Suppressor macrophage (primary cell): ENCODE measurements around the gene CTSA.

ENCODE experiments used
- DNase-seq, 4 experiments: peaks; one replicate each; pipeline ENCODE4 v3.0.0-alpha.2; 2020 to 2022
- total RNA-seq, 17 experiments: gene quantifications; one replicate each; lab custom pipeline; 2026; ENCODE audit warnings: mixed read lengths in 6 of 17, inconsistent platforms in 3 of 17; lab: John Stamatoyannopoulos, UW

The CTSA gene
- 320 to 658 (median 496) reads per million in 17 experiments for total RNA-seq

DNA sequence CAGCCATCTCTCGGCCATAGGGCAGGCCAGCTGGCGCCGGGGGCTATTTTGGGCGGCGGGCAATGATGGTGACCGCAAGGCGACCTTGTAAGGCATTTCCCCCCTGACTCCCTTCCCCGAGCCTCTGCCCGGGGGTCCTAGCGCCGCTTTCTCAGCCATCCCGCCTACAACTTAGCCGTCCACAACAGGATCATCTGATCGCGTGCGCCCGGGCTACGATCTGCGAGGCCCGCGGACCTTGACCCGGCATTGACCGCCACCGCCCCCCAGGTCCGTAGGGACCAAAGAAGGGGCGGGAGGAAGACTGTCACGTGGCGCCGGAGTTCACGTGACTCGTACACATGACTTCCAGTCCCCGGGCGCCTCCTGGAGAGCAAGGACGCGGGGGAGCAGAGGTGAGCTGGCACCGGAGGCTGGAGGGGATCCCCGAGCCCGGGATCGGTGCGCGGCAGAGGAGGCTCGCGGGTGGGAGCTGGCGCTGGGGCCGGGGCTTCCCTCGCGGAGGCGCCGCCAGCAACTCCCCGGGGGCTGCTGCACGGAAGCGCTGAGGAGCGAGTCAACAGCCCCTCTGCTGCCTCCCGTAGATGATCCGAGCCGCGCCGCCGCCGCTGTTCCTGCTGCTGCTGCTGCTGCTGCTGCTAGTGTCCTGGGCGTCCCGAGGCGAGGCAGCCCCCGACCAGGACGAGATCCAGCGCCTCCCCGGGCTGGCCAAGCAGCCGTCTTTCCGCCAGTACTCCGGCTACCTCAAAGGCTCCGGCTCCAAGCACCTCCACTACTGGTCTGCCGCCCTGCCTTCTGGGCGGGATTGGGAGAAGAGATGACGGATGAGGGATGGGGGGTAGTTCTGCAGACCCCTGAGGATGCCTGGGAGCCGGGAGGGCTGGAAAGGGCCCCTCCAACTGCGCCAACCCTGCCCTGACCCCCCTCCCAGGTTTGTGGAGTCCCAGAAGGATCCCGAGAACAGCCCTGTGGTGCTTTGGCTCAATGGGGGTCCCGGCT is at the start of gene CTSA, which contains the start of gene NEURL2:
Gene CTSA, plus strand, starts transcription at position 351 of the 999 bp plus-strand sequence. Its CDS starts 234 bp downstream, at position 585.
Gene NEURL2, minus strand, starts transcription at position 224 of the 999 bp plus-strand sequence. Its CDS starts 217 bp downstream, at position 7.
- peak; percentile 81 to 92 (median 90) for DNase-seq

DNA sequence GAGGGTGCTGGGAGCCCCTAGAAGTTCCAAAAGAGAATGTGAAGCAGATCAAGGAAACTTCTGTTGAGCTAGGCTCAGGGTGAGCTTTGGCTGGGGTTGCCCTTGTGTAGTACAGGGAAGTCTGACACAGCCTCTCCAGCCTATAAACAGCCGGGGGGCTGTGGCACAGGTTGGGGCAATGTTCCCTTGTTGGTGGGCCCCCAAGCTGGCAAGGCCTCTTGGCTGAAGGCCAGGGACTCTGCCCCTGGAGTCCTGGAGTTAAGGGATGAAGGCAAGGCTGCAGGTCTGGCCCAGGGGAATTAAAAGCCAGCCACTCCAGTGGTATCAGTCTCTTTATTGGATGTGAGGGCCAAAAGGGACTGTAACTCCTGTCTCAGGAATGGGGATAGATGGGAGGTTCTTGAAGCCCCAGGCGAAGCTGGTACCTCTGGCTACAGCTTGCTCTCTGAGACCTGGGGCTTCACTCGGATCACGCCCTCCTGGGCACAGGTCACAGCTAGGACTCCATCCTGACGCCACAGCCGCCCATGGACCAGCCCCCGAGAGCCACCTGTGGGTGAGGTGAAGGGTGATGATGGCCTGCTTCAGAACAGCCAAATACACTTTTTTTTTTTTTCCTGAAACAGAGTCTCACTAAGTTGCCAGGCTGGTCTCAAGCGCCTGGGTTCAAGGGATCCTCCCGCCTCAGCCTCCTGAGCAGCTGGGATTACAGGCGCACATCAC is 49.6 kb upstream of the CTSA start:
- no peak for DNase-seq

DNA sequence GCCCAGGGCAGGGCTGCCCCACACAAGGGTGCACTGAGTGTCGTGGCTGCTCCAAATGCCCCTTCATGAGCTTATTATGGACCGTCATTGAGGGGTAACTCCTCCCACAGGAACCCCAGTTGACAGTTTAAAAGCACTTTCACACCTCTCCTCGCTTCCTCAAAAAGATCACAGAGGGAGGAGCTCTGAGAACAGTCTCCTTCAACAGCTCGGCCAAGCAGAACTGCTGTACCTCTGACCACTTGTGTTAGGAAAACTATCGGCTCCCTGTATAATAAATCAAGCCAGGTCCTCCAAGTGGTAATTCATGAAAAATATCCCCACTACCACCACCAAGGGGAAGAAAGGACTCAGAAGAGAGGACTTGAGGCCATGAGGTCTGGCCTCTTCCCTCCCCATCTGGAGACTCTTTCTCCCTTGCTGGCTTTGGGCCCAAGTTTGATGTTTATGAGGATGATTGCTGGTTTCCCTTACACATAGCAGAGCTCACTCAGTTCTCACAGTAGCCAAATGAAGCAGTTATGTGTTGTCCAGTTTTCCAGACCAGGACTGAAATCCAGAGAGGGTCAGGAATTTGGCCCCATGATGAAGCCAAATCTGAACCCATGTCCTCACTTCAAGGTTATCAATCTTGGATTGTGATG is 48.8 kb upstream of the CTSA start:
- peak; percentile 39 to 61 (median 51) for DNase-seq

DNA sequence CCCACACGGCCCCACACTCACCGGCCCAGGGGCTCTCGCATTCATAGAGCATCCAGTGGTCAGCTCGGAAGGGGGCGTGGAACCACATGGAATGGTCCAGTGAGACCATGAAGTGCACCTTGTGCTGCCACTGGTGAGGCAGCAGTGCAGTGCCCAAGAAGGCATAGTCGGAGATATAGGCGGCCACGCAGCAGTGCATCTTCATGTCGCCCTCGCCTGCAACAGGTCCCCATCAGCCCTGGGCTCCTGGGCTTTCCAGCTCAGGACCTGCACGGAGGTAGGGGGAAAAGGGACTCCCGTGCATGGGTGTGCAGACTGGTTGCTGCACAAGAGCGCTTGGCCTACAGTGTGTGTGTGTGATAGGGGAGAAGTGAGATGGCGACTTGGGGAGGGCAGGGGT is 47.6 kb upstream of the CTSA start:
- no peak for DNase-seq

DNA sequence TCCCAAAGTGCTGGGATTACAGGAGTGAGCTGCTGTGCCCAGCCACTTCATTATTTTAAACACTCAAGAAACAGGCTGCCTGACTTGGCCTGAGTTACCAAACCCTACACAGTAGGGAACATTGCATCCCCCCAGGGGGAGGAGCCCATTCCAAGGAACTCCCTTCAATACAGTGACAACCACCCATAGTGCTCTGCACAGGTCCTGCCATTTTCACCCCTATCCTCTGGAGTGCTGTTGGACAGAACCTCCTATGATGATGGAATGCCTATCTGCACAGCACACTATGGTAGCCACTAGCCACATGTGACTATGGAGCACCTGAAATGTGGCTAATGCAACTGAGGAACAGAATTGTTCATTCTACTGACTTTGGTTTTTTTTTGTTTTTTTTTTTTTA is 45.7 kb upstream of the CTSA start:
- no peak for DNase-seq

DNA sequence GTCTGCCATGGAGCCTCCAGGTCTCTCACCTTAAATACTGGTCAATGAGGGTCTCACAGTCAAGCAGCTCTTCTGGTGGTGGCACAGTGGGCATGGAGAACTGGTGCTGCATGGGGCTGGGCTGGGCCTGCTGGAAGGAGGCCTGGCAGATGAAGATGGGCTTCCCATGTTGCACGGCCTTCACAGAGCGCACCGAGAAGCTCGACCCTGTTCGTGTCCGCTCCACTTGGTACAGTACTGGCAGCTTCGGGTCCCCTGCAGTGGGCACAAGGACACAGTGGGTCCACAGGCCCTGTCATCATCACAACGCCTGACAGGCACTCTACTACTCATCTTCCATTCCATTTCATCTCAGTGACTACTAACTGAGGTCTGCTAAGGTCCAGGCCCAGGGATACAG is 42.7 kb upstream of the CTSA start:
- no peak for DNase-seq

DNA sequence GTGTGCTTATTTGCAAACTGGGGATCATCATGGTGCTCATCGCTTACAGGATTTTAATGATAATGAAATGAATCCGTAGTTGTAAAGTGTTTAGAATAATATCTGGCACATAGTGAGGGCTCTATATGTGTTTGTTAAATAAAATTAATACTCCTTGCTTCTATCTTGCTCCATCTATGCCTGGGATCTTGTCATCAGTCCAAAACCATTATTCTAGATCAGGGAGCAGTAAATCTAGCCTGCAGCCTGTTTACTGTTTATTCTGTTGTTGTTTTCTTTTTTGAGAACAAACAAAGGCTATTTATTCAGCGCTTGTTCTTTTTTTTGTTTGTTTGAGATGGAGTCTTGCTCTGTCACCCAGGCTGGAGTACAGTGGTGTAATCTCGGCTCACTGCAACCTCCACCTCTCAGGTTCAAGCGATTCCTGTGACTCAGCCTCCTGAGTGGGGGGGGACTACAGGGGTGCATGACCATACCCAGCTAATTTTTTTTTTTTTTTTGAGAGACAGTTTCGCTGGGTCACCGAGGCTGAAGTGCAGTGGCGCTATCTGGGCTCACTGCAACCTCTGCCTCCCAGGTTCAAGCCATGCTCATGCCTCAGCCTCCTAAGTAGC is 42.1 kb upstream of the CTSA start:
- DNase-seq, result no peak

DNA sequence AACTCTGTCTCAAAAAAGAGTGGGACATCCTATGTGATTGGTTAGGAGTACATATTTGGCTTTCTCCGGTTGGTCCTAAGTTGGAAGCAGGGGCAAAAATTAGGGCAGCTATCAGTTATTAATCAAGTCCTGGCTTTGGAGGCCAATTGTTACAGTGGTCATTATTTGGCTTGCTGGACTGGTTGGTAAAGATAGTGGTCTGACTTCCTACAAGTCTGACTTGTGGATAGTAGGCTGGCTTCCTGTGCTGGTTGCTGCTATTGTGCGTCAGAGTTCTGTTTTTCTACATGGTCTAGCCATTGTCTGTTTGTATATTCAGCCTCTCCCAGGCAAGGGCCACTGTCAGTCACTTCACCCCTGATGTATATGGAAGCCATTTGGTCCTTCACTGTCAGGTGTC is 40.9 kb upstream of the CTSA start:
- DNase-seq, result no peak

DNA sequence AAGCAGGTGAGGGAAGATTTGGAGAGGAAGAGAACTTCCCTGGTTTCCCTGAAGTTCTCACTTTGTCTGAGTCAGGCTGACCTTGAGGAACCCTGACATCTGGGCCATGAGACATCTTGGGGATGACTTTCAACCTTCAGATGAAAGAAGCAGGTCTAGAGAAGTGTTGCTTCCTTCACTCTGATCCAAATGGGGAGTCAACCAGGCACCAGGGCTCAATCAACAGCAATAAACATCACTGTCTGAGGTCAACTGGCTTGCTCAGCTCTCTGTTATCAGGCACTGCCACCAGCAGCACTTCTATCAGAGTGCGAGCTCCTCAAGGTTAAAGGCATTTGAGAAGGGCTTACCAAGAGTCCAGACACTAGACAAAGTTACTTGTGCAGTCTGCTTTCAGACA is 40.2 kb upstream of the CTSA start:
- DNase-seq, result no peak

DNA sequence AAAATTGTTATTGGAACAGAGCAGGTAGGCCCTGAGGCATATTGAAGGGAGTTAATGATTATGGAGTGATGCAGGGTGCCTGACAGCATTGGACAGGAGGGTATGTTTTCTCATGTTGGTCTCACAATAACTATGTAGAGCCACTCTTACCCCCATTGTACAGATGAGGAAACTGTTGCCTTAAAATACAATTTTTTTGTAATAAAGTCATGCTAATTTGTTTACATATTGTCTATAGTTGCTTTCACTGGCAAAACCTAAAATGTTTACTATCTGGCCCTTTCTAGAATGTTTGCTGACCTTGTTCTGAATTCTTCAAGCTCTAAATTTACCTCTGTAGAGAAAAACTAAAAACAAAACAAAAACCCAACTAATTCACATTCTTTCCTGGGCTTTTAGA is 39.6 kb upstream of the CTSA start:
- DNase-seq, result no peak

DNA sequence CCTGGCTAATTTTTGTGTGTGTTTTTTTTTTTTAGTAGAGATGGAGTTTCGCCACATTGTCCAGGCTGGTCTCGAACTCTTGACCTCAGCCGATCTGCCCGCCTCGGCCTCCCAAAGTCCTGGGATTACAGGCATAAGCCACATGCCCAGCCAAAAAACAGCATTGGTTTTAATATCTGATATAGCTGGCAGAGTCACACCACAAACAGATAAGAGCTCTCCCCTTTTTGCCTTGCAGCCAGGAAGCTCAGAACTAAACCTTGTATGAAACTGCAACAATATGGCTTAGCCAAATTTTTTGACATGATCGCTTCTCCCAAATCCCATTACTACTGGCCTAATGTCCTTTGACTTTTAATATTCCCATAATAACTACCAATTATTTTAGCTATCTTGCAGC is 38.8 kb upstream of the CTSA start:
- DNase-seq, result no peak

DNA sequence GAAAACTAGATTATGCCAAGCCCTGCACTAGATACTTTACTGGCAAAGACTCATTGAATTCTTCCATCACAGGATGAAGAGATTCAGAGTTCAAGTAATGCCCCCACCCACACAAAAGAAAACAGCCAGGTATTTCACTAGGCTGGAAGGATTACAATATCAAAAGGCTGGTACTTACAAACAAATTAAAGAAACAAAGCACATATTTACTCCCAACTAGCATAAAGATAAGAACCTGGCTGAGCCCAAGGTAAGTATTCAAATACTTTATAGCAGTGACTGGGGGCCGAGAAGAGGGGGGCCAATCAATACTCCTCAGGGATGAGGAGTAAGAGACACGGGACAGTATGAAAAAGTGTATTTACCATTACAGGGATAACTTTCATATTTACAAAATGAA is 37.7 kb upstream of the CTSA start:
- no peak for DNase-seq

DNA sequence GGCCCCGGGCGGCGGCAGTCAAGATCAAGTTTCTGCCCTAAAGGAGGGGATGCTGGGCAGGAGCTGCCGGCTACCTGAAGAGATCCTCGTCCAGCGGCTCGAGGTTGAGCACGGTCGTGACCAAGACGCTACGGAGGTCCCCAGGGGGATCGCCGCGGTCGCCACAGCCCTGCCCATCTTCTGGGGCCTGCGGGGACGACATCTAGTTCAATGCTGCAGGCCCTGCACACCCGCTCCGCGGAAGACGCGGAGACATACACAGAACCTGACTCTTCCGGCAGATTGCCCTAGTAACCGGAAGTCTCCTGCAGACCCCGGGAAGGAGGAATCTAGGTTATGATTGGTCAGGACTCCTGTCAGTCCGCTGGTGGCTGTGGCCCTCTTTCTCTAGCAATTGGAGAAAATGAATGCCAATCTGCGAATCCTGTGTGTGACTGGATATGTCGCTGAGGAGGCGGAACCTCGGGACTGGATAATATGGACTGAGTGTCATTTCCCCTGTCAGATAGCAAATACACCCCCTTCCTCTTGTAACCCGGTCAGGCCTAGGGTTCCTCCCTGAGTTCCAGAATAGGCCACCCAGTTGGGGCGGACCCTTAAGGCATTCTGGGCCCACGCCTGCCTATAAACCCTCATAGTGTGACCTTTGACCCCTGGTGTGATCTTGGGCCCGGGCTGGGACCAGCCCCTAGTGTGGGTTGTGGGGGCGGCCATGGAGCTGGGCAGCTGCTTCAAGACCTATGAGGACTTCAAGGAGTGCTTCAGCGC is 33.8 kb upstream of the CTSA start, which contains the start of the genes ACOT8 and ZSWIM3:
Gene ACOT8, minus strand, starts transcription at position 279 of the 768 bp plus-strand sequence. Its CDS starts 77 bp downstream, at position 202.
Gene ZSWIM3, plus strand, starts transcription at position 501 of the 768 bp plus-strand sequence. Its CDS starts 212 bp downstream, at position 713.
- peak; percentile 98 to 100 (median 100) for DNase-seq

DNA sequence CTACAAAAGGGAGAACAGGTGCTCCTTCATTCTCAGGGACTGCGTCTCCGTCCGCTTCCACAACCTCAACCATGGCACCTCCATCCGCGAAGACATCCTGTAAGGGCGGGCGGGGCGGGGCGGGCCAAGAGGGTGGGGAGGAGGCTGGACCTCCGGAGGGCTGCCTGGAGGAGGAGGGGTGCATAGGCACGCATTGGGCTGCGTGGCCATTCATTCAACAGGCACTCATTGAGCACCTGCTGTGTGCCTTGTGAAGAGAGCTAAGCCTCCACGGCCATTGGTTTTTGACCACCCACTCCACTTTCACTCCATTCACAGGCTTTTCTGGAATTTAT is 33.3 kb upstream of the CTSA start:
- no peak for DNase-seq

DNA sequence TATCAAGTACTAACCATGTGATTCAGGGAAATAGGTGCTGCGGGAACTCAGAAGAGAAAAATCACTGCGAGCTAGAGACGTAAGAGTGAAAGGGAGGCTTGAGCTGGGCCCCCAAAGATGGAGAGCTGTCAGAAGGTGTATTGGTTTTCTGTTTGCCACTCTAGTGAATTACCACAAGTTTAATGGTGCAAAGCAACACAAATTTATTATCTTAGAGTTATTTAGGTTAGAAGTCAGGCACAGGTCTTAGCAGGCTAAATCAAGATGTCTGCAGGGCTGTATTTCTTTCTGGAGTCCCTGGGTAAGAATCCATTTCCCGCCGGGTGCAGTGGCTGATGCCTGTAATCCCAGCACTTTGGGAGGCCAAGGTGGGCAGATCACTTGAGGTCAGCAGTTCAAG is 31.2 kb upstream of the CTSA start:
- no peak for DNase-seq

DNA sequence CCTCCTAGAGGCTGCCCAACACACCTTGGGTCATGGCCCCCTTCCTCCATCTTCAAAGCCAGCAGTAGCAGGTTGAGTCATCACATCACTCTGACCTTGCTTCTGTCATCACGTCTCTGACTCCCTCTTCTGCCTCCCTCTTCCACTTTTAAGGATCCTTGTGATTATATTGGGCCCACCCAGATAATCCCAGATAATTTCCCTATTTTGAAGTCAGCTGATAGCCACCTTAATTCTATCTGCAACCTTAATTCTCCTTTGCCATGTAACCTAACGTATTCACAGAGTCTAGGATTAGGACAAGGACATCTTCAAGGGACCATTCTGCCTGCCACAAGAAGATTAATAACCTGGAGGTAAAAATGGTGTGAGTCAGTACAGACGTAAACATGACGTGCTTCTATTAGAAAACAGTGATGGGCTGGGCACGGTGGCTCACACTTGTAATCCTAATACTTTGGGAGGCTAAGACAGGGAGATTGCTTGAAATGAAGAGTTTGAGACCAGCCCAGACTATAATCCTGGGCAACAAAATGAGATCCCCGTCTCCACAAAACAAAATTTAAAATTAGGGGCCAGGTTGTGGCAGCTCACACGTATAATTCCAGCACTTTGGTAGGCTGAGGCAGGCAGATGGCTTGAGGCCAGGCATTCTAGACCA is 30.4 kb upstream of the CTSA start:
- DNase-seq, result no peak

DNA sequence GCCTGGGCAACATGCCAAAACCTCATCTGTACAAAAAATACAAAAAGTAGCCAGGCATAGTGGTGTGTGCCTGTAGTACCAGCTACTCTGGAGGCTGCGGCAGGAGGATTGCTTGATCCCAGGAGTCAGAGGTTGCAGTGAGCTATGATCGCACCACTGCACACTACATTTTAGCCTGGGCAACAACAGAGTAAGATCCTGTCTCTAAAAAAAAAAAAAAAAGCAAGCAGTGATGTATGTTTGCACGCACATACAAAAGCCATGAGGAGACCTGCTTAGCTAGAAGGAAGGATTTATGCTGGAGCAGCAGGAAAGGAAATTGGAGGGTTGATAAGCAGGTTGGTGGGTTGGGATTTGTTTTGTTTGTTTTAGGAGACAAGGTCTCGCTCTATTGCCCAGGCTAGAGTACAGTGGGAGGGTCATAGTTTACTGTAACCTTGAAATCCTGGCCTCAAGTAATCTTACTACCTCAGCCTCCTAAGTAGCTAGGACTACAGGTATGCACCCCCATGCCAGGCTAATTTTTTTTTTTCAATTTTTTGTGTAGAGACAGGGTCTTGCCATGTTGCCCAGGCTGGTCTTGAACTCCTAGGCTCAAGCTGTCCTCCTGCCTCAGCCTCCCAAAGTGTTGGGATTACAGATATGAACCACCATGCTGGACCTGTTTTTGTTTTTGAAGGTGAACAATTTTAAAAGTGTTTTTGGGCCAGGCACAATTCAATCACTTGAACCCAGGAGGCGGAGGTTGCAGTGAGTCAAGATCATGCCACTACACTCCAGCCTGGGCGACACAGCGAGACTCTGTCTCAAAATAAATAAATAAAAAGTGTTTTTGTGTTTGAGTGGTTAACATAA is 29.7 kb upstream of the CTSA start:
- no peak for DNase-seq

DNA sequence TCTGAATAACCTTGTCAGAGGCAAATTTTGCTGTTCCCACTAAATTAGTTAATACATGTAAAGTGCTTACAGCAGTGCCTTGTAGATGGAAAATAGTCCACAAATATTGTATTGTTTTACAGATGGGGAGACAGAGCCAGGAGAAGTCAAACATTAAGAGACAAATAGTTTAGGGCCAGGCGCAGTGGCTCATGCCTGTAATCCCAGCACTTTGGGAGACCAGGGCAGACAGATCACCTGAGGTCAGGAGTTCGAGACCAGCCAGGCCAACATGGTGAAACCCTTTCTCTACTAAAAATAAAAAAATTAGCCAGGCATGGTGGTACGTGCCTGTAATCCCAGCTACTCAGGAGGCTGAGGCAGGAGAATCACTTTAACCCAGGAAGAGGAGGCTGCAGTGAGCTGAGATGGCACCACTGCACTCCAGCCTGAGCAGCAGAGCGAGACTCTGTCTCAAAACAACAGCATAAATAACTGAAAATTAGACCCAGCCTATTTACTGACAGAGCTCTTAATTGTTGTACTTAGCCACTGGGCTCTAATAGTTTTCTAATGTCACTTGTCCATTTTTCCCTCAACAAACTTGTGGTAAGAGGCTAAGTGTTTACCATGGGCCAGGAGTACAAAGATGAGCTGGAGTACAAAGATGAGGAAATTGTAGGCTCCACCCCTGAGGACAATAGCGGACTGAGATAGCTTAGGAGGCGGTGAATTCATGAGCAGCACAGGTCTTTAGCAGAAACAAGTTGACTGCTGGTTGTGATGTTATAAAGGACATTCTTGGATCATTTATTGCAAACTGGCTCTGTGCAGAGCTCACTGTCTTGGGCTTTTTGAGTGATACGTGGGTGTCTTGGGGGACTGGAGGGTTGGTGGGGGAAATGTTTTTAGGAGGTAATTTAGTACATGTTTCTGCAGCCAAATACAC is 27.3 kb upstream of the CTSA start:
- no peak for DNase-seq

DNA sequence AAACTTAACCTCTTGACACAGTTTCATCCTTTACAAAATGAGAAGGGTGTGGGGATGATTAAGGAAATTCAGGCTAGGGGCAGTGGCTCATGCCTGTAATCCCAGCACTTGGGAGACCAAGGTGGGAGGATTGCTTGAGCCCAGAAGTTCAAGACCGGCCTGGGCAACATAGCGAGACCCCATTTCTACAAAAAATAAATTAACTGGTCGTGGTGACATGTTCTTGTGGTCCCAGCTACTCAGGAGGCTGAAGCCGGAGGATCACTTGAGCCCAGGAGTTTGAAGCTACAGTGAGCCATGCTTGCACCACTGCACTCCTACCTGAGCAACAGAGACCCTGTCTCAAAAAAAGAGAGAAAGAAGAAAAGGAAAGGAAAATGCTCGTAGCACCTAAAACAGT is 24.7 kb upstream of the CTSA start:
- DNase-seq, result no peak
